Measurements from ENCODE around the gene HECTD4.
"Not testable (repeated sequence)": the region's sequence is repeated elsewhere in the genome, so short reads cannot be mapped to it uniquely, and the experiment has no call there.

The HECTD4 gene

DNA sequence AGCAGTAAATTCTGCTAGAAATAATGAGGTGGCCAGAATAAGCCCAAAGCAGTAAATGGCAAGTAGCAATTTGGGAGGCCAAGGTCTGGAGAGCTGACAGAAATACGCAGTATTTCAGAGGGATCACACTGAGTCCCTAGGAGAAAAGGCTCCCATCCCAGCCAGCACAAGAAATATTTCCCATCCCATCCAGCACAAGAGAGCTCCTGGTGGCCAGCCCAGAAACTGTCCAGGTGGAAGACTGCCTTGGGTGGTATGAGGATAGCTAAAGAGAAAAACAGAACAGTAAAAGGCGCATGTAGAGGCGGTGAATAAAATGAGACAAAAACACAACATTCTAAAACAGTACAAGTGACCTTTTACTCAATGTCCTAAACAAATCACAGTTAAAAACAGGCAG lies 120.7 kb downstream of the HECTD4 start:
- DNase-seq (ENCODE audit: low spot score): no peak

DNA sequence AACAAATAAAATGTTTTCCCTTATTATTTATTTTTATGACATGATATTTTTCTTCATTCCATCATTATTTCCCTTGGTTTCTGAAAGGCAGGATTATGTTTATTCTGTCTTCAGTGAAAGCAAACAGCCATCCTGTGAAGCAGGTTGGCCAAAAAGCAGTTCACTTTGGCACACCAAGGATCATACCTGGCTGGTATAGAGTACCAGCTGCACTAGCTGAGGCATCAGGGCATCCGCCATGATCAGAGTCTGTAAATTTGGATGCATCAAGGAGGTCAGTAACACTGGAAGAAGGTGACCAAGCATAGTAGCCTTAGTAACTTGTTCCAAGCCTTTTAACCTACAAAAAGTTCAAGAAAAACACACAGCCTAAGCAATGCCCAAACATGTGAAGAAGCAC lies 123.3 kb downstream of the HECTD4 start:
- no peak for DNase-seq (ENCODE audit: low spot score)

DNA sequence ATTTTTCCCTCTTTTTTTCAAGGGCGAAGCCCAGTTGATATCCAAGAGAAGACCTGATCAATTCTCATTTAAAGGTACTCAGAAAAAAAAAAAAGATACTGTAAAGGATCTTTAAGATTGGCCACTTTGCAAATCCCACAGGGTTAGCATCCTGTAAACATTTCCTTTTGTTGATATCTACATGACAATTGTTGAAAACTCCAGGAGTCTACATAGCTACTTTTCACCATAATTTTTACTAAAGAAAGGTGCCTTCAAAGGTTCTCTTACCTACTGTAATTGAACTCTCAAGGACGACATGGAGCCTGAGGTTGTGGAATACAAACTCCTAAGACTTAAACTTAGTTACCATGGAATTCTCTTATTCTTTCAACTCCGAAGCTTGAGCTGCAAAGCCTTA lies 125.5 kb downstream of the HECTD4 start:
- no peak for DNase-seq (ENCODE audit: low spot score)

DNA sequence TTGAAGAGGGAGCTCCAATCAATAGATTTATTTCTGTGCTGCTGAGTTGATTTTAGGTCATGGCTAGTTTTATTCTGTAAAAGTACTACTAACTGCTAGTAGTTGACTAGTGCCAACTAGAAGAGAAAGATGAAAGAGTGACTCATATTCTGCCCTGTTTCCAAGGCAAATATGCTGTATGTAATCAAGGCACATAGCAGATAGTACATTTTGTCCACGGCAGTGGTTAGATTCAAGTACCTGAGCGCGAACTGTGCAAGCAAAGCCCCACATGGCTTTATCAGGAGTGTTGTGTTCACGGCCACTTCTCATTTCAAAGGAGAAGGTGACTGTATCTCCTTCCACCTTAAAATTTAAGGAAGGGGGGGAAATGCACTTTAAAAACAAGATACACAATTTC lies 130.0 kb downstream of the HECTD4 start:
- no peak for DNase-seq (ENCODE audit: low spot score)

DNA sequence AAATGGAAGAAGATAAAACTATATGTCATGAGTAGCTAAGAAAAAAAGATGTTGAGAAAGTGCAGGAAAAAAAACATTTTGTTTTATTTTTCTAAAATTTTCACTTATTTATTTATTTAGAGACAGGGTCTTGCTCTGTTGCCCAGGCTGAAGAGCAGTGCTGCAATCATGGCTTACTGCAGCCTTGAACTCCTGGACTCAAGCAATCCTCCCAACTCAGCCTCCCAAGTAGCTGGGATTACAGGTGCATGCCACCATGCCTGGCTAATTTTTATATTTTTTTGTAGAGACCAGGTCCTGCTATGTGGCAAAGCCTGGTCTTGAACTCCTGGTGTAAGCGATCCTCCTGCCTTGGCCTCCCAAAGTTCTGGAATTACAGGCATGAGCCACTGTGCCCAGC lies 137.3 kb downstream of the HECTD4 start:
- not testable (repeated sequence) for DNase-seq (ENCODE audit: low spot score)

DNA sequence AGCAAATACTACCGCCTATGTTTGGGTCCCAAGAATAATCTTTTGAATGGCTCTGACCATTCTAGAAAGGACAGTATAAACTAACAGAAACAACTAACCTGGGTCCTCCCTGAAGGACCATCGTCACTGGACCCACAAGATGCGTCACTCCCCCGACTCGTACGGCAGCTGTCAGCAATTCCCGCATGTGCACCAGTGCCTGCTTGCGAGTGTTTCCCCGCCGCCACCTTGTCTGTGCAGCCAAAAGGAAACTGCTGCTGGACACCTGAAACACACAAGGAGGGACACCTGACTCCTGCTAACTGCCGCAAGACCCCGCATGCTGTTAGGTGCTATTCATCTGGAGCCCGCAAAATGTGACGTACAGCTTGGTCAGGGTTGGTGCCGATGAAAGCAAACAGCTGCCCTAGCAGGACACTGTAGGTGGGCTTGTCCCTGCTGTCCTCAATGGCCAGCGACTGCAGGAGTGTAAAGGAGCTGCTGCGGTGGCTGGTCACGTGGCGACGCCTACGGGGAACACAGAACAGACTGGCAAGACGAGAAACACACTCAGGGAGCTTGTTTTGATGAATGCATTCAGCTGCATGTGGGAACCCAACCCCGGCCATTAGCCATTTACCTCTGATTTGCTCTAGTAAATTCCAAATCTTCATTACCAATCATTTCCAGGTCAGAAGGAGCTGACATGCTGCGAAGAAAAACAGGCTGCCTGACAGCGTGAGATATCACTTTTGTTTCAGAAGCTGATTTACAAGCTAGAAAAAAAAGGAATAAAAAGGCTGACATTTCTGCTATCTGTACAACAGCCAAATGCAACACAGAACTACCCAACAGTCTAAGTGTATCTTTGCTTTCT lies 138.7 kb downstream of the HECTD4 start:
- no peak for DNase-seq (ENCODE audit: low spot score)

DNA sequence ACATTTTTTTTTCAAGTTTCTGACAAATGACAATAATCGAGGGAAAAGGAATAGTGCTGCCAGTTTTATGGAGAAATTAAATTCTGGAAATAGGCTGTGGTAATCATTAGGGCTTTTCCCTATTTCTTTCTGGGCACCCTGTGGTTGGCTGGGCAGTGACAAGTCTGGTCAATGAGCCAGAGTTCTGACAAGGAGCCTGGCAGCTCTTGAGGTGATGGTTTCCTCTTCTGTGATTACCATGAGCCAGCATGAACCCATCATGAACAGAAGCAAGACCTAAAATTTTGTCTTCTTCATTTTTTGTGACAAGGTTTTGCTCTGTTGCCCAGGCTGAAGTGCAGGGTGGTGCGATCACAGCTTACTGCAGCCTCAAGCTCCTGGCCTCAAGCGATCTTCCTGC lies 141.1 kb downstream of the HECTD4 start:
- DNase-seq (ENCODE audit: low spot score): no peak

DNA sequence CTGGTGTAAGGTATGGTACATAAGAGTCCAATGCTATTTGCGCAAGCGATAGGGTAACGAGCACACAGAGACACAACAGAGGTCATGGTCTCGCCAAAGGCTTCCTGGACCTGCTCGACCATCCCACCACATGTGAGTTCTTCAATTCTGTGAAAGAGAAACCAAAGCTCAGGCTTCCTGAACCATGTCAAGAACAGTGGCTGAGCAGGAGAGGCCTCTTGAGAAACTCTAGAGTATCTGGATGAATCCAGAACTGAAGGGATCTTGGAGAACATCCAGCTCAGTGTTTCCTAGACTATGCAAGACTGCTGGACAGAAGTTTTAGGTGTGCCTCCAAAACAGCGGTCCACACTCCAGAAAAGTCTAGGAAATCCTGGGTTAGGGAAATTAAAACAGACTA lies 142.3 kb downstream of the HECTD4 start:
- DNase-seq (ENCODE audit: low spot score): no peak

DNA sequence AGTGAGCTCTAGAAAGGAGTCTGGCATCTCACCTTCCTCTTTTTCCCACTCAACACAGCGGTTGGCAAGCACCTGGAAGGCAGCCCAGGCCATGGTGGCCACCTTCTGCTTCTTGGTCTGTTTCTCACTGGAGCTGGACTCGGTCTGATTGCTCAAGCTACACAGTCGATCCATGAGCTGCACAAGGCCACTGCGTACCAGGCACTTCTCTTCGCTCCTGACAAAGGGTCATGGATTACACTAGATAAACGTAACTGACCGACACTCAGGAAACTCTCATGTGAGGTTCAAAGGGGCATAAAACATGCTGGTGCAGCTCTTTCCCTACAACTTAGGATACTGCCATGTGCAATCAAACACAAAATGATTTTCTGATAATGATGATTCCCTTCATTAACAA lies 143.2 kb downstream of the HECTD4 start:
- DNase-seq (ENCODE audit: low spot score): no peak

DNA sequence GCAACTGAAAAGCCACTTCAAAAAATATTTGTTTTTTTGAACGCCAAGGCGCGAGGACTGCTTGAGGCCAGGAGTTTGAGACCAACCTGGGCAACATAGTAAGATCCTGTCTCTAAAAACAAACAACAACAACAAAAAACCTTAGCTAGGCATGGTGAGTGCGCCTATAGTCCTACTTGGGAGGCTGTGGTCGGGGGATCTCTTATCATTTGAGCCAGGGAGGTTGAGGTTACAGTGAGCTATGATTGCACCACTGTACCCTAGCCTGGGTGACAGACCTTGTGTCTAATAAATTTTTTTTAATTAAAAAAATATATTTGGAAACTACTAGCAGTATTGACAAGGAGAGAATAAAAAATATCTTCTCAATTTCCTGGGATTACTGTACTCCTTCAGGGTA lies 143.8 kb downstream of the HECTD4 start:
- no peak for DNase-seq (ENCODE audit: low spot score)

DNA sequence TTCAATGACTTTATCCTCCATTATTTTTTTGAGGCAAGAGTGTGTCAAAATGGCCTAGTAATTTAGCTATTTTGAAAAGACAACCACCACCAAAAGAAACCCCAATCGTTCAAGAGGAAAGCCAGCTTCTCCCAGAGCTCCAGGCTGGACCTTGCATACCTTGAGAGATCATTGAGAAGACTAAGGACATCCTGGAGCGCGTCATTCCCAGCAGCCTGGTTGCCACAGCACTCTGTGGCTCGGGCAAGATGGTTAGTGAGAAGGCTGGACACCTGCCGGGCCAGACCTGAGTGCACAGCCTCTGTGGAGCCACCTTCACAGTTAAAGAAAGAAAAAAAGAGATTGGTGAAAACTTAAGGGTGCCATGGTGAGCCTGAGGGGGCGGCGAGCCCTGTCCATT lies 145.4 kb downstream of the HECTD4 start:
- DNase-seq (ENCODE audit: low spot score): no peak

DNA sequence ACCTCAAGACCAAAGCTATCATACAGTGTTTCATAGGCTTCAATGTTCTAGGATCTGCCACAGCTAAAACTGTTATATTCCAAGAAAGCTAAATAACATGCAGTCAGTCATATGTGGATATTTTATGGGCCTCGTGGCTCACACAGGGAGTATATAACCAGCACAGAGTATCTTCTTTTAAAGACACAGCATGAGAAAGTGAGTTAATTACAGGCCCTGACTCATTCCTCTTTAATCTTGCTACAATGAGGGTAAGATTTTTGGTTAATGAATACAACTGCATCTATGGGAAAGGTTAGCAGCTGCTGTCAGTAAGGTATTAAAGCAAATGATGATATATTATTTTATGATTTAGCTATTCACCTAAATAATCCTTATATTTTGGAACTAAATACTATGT lies 145.8 kb downstream of the HECTD4 start:
- DNase-seq (ENCODE audit: low spot score): no peak

DNA sequence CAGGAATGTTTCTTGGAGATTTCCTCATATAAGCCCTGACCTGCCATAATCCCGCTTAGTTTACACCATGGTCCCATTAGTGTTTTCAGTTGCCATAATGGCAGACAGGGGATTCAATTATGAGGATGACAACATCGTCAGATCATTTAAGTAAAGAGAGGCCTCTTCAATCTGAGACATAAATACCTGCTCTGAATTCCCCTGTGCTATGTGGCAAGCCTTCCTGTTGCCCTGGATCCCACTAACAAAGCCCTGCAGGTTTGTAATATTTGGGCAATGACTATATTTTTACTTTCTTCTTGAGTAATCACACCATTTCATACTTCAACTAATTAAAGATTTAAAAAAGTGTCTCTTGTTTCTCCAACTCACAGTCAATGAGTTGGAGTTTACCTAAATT lies 147.9 kb downstream of the HECTD4 start:
- DNase-seq (ENCODE audit: low spot score): no peak

DNA sequence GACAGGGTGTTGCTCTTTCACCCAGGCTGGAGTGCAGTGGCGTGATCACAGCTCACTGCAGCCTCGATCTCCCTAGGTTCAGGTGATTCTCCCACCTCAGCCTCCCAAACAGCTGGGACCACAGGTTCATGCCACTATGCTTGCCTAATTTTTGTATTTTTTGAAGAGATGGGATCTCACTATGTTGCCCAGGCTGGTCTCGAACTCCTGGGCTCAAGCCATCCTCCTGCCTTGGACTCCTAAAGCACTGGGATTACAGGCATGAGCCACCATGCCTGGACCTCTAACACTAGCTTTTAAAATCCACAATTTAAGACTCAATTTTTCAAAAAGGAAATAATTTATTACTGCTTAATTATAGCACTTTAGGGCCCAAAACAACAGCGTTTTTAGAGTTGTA lies 149.0 kb downstream of the HECTD4 start:
- no peak for DNase-seq (ENCODE audit: low spot score)

DNA sequence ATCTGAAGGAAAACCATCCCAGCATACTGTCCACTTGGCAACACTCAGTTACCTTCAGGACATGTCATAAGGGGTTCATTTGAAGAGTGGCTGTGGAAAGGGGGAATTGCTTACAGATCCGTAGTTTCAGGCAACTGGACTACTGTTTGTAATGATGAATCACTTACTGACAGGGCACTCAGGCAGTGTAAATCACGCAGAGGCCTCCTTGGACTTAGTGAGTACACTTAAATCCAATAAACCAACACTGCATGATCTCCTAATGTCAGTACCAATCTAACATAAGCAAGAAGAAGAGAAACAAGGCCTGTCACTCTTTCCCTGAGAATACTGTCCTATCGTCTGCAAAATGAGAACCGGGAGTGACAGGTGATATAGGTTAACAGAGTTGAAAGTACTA lies 152.1 kb downstream of the HECTD4 start:
- DNase-seq (ENCODE audit: low spot score): no peak

DNA sequence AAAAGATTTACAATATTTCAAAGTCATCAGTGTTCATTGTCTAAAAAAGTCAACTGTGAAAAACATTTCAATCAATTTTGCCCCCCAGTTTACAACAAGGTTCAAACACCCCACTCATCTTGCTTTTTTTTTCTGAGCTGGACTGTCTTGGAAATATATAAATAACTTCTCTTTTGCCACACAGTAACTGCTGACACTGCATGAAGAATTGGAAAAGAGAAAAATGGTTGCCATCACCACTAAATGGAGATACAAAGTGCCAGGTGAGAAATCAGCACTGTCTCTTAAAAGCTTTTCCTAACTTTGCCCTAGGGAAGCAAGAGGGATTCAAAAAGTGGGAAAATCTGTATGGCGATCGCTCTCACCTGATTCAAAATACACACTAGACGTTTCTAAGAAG lies 155.5 kb downstream of the HECTD4 start:
- DNase-seq (ENCODE audit: low spot score): no peak

DNA sequence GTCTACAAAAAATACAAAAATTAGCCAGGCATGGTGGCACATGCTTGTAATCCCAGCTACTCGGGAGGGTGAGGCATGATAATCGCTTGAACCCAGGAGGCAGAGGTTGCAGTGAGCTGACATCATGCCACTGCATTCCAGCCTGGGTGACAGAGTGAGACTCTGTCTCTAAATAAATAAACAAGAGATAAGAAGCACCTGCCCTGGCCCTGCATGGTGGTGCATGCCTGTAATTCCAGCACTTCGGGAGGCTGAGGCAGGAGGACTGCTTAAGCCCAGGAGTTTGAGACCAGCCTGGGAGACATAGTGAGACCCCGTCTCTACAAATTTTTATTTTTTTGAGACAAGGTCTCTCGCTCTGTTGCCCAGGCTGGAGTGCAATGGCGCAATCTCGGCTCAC lies 161.6 kb downstream of the HECTD4 start:
- not testable (repeated sequence) for DNase-seq (ENCODE audit: low spot score)

DNA sequence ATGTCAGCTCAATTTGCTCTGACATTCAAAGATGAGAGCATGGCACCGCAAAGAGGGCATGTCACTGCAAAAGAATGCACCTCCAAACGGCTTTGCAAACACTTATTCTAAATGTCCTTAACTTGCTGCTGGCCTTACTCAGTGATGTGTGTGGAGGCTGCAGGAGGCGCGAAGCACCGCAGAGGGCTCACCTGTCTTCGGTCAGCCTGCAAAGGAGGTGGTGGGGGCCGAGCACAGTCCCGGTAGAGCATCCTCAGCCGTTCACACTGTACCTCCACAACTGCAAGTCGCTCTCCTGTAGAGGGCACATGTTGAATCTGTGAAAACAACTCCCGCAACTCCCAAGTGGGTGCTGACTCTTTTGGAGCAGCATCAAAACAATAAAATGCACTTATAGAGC lies 163.0 kb downstream of the HECTD4 start:
- no peak for DNase-seq (ENCODE audit: low spot score)

DNA sequence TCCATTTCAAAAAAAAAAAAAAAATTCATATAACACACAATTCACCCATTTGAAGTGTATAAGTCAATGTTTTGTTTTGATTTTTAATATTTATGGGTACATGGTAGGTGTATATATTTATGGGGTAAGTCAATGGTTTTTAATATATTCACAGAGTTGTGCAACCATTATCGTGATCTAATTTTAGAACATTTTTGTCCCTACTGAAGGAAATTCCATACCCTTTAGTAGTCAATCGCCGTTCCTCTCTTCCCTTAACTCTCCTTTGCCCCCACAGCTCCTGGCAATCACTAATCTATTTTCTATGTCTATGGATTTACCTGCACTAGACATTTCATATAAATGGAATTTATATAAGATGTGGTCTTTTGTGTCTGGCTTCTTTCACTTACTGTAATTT lies 164.1 kb downstream of the HECTD4 start:
- no peak for DNase-seq (ENCODE audit: low spot score)

DNA sequence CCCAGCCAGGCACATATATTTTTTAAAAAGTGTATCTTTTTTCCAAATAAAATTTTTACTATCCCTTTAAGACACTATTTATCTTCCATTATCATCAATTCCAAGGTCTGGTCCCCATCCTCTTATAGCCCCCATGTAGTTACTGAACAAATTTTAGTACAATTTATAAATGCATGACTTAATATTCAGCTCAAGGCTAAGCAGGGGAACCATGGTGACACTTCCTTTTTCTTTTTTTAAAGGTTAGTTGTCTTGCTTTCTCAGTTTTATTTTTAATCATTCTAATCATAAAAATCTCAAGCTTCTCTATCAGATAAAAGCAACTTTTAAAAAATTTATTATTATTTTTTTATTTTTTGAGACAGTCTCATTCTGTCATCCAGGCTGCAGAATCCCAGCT lies 164.6 kb downstream of the HECTD4 start:
- DNase-seq (ENCODE audit: low spot score): no peak

DNA sequence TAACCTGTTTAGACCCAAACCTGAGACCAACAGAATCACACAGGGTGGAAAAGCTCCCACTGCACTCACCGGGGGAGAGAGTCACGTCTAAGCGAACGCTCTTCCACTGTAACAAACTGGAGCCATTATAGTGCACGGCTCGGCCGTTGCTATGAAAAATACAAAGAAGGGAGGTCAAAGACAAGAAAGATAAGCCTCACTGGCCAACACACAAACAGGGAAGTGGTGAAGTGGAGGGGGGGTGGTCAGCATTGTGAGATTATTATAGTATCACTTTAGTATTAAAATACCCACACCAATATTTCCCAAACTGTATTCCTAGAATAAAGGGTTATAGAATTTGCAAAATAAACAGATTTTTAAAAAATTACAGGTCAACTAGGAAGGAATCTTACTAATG lies 166.0 kb downstream of the HECTD4 start:
- no peak for DNase-seq (ENCODE audit: low spot score)

DNA sequence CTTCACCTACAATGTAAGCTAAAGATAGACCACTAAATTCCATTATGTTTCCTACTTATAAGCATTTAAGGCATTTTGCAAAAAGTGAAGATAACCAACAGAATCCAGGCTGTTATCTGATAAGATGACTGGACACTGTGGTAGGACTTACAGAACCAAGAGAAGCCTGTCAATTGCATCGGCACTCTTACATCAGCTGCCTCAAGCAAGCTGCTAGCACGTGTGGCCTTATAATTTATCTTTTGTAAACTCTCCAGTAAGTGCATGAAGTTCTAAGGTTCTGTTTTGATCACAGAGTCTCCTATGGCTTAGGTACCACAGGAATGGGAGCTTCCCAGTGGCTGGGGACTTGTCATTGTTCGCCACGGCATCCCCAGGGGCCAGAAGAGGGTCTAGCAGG lies 168.2 kb downstream of the HECTD4 start:
- no peak for DNase-seq (ENCODE audit: low spot score)

DNA sequence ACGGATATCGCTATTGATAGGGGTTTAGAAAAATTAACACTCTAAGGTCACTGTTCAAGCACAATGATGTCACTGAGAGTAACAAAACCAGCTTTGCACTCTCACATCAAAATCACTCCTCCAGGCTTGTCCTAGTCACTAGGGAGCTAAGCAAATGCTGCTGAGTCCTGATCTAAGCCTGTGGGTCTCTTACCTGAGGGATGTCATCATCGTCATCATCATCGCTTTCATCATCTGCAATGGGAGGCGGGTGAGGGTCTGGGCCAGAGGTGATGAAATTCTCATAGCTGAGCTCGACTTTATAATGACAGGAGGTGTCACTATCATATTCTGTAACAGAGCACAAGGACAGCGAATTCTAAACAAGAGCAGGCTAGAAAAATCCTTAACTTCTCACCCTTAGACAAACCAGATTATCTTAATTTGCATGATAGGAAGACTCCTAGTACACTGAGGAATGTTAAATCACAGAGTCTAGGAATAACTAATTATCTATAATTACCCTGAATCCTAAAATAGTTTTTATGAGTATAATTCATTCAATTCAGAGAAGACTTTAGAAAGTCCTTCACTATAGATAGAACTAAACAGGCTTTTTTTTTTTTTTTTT lies 173.8 kb downstream of the HECTD4 start:
- no peak for DNase-seq (ENCODE audit: low spot score)

DNA sequence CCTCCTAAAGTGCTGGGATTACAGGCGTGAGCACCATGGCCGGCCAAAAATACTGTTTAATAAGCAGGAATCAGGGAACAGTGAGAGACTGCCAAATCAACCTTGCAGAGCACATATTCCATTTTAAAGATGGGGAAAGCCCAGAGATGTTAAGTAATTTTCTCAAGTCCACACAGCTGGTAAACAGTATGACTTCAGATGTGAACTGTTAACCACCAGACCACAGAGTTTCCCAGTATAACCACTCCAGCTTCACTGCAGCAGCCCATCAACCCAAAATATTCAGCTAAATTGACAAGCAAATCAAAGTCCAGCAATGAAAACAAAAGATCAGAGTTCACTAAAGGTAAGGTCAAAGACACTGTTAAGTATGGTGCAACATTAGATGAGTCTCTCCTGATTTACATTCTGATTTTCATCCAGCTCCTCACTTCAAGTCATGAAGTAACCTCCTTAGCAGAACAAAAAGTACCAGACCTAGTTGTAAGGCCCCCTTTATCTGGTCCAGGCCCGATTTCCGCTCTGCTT lies 174.8 kb downstream of the HECTD4 start:
- DNase-seq (ENCODE audit: low spot score): no peak

Measured in CD4-positive, alpha-beta T cell treated with Interleukin-15 for 4 hours (primary cell).